Activated effector memory CD4-positive, alpha-beta T cell treated with anti-CD3 and anti-CD28 coated beads, Interleukin-2, amount 50 U/mL, for 16 hours (primary cell): ENCODE measurements around the gene GPR171.

Experiments used
- DNase-seq: peaks from one replicate; pipeline ENCODE4 v3.0.0-alpha.2; 2020

GPR171 gene

GRCh38 chr3:151210676-151211381, 7.8 kb upstream of the GPR171 start:
- DNase-seq, result no peak

GRCh38 chr3:151209654-151210053, 6.6 kb upstream of the GPR171 start:
- no peak for DNase-seq

- no peak for DNase-seq
Measured at GRCh38 chr3:151206201-151206600, 3.2 kb upstream of the GPR171 start.

- no peak for DNase-seq
Measured at GRCh38 chr3:151205482-151205881, 2.5 kb upstream of the GPR171 start.

- no peak for DNase-seq
Measured at GRCh38 chr3:151204530-151205402, 1.8 kb upstream of the GPR171 start.

DNA sequence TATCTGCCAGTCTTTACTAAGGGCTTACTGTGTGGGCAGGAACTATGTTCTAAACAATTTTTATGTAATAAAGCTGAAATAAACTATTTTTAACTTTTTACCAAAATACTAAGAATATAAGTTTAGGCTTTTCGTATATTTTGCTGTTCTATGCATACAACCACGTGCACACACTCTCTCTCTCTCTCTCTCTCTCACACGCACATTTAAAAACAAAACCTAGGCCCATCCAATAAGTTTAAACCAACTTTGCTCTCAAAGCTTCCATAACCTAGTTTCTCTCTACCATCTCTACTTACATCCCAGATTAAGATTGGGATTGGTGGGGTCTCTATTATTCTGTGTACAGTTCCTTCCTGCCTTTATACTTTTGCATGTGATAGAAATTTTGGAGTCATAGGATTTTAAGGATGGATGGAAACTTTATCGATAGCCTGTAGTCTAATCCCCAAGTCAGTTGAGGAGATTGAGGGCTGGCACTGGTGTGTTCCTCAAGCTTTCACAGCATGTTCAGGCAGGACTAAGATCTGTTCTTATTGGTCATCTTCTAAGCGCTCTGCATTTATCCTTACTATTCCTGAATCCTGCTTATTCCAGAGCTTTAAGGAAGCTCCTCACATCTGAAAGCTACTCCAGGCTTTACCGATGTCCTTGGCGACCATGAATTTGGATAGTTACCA, 1.8 kb downstream of the GPR171 start:
- no peak for DNase-seq

DNA sequence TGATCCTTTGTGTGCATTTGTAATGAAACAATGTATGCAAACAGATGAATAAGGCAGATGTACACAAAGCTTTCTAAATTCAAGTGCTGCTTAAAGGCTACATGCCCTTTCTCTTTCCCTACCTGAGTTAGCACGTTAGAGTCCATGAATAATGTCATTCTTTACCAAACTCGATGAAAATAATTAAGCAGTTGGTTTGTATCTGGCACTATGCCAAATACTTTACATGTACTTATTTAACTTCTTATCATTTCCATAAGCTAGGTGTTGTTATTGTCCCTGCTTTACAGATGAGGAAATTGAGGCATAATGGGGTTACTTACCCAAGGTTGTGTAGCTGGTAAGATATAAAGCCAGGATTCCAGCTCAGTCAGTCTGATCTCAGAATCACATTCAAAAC, 2.4 kb downstream of the GPR171 start:
- no peak for DNase-seq

DNA sequence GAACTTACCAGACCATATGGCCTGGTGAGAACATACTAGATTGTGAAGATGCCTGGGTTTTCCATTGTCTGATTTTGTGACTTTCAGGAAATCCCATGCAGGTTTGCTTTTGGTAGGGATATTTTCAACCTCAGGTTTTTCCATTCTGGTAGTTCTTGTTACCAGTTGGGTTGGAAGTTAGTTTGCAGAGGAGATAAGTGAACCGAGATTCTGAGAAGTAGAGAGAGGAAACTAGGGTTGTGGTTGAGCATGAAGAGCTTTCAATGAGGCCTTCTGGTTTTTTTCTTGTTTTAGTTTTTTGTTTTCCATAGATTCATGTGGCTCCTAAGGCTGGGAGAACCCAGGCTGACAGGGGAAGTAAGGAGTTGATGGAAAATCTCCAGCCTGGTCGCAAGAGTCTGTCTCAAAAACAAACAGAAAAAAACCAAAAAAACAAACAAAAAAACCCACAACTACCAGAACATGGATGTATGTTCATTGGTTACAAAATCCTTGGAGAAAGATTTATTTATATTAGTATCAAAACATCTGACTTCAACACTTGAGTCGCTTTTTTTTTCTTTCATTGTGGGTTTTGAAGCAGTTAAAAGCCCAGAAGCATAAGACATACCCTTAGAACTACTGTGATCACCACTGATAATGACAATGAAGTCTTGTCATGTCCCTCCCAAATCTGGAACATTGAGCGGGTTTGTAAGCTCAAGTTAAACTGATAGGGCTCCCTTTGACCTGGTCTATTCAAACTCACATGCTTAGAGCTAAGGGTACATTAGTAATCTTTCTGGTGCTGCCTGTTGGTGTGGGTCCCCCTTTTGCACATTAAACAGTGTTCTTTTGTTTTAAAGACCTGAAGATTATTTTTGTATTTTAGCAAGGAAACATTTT, 3.2 kb downstream of the GPR171 start:
- no peak for DNase-seq

DNA sequence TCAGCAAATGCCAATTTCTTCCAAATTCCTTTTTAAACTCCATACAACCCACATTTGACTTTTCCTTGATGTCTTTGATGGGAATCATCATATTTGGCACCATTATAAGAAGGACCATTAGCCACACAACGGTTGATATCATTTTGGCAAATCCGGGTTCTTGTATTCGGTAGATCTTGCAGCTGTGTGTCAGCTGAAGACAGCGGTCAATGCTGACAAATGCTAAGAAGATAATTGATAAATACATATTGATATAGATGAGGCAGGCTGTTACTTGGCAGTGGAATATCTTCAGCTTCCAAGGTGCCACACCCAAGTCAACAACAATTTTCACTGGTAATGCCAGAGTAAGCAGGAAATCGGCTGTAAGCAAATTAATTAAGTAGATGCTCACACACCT, 4.2 kb downstream of the GPR171 start:
- no peak for DNase-seq

- no peak for DNase-seq
Measured at GRCh38 chr3:151197981-151198767, 4.8 kb downstream of the GPR171 start.

DNA sequence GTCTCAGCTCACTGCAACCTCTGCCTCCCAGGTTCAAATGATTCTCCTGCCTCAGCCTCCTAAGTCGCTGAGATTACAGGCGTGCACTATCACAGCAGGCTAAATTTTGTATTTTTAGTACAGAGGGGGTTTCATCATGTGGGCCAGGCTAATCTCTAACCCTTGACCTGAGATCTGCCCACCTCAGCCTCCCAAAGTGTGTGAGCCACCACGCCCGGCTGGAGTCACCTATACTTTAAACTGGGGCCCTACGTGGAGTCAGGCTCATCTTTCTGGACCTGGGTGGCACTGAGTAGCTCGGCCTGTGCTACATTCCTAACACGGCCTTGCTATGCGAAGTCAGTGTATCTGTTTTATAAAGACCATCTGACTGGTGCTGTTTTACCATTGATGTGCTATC, 5.8 kb downstream of the GPR171 start:
- no peak for DNase-seq

- no peak for DNase-seq
Measured at GRCh38 chr3:151196434-151196833, 6.6 kb downstream of the GPR171 start.

DNA sequence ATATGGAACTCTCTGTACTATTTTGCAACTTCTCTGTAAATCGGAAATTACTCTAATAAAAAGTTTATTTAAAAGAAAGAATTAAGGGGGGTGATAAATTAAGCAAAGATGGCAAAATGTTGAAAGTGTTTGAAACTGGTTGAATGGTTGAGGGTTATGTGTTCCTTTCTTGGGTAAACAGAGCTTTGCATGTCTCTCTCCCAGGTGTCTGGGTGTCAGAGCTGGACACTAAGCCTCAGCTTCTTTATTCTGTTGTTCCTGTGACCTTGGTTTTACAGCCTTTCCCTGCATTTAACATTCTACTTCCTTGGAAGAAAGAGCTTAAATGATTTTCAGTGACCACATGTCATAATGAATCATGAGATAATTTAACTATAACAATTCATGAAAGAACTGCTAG, 7.2 kb downstream of the GPR171 start:
- no peak for DNase-seq

GRCh38 chr3:151192545-151192944, 10.5 kb downstream of the GPR171 start:
- DNase-seq, result no peak

- DNase-seq, result no peak
Measured at GRCh38 chr3:151191095-151191494, 11.9 kb downstream of the GPR171 start.

GRCh38 chr3:151183265-151183671, 19.7 kb downstream of the GPR171 start:
- DNase-seq, result no peak

DNA sequence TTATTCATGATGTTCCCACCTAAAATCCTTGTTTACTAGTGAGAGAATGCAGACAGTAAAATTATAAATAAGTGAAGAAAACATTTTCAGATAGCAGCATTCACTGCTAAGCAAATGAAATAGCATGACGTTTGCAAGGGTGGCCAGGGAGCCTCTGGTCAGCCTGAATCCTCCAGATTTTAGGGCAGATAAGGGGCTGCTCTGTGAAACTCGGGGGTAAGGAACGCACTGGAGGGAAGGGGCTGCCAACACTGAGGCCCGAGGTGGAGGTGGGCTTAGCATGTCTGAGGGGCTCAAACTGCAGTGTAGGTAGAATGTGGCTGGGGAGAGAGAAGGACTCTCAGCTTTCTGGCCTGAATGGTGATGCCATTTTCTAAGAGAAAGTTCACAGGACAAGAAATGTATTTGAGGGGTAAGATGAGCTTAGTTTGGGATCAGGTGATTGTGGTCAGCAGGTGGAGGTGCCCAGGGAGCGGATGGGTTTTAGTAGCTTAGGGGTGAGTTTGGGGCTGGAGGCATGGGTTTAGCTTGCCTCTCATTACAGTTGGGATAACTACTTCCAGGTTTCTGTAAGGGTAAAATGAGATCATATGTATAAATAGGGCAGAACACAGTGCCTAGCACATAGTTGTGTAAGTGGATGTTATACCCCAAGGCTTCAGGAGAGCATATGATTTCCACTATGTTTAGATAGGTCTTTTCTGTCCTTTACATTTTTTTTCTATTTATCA, 20.5 kb downstream of the GPR171 start:
- no peak for DNase-seq

GRCh38 chr3:151178208-151178845, 24.7 kb downstream of the GPR171 start:
- DNase-seq, result no peak

- no peak for DNase-seq
Measured at GRCh38 chr3:151175952-151176351, 27.1 kb downstream of the GPR171 start.

DNA sequence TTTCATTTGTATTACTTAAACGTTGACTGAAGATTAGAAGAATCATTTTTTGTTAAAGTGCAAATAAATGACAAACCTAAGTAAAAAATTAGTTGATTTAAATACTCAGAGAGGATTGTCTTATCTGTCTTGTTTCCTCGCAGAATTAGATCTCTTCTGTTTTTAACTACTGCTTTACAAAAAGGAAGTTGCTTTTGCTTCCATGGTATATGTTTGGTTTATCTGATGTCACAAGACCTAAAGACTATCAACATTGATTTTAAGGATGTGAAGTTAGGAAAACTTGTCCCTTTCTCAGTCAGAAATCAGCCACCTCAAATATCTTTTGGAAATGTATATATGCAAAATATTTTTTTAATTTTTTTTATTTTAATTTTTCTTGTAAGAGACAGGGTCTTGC, 28.7 kb downstream of the GPR171 start:
- no peak for DNase-seq
